Measurements from ENCODE around the gene FOXP4.

Gene FOXP4

DNA sequence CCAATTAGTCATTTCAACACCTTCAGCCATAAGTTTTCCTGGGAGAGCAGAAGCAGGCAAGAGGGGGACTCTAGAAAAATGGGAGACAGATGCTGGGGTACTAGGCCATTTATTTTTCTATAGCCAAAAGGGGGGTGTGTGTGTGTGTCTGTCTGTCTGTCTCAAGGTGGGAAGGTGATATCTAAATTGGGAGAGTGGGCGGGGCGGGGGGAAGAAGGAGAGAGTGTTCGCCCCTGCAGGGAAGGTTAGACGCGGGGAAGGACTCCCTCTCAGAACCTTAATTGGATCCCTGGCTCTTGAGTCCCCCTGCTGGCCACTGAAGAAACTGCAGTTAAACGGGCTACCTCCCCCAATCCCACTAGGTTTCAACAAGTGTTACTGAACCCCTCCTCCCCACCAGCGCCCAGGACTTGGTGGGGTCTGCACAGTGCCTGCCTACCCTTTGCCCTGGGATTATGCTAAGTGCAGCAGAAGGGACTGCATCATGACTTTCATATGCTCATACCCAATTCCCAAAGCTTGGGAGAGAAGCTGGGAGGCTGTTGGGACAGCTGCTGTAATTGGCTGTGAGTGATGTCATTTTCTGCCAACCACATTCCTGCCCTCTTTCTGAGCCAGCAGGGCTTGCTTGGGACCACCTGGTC is 45.8 kb downstream of the FOXP4 start:
- Histone ChIP-seq H3K79me2 (ENCODE audit: low read length) (no peaks in the 10 kb centered on the region), H4K20me1 (ENCODE audit: insufficient read depth, low read length) (no peaks in the 10 kb centered on the region; the same call in 1 of the 2 replicates), H3K27ac (ENCODE audit: low read length) (no peak overlapping the region), H3K4me3 (ENCODE audit: low read length) (no peak overlapping the region), H3K9me3 (ENCODE audit: insufficient read depth, low read length) (no peaks in the 10 kb centered on the region), H3K27me3 (ENCODE audit: low read depth, low read length) (no peaks in the 10 kb centered on the region), H3K4me2 (ENCODE audit: low read length) (no peak overlapping the region), H3K4me1 (ENCODE audit: low read length) (no peaks in the 10 kb centered on the region), H3K36me3 (replicated peaks; ENCODE audit: low read depth, low read length) (peaks cover 23% of the 10 kb centered on the region), H3K9ac (ENCODE audit: low read length) (no peak overlapping the region), H2AFZ (ENCODE audit: low read depth, low read length) (no peak overlapping the region)
- TF ChIP-seq, protein P1, sequence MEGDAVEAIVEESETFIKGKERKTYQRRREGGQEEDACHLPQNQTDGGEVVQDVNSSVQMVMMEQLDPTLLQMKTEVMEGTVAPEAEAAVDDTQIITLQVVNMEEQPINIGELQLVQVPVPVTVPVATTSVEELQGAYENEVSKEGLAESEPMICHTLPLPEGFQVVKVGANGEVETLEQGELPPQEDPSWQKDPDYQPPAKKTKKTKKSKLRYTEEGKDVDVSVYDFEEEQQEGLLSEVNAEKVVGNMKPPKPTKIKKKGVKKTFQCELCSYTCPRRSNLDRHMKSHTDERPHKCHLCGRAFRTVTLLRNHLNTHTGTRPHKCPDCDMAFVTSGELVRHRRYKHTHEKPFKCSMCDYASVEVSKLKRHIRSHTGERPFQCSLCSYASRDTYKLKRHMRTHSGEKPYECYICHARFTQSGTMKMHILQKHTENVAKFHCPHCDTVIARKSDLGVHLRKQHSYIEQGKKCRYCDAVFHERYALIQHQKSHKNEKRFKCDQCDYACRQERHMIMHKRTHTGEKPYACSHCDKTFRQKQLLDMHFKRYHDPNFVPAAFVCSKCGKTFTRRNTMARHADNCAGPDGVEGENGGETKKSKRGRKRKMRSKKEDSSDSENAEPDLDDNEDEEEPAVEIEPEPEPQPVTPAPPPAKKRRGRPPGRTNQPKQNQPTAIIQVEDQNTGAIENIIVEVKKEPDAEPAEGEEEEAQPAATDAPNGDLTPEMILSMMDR (IDR thresholded peaks at IDR 0.05; ENCODE audit: low read depth, low read length): peak; percentile 89
- no peak for TF ChIP-seq EZH2phosphoT487 (IDR thresholded peaks at IDR 0.05; ENCODE audit: low read depth)

DNA sequence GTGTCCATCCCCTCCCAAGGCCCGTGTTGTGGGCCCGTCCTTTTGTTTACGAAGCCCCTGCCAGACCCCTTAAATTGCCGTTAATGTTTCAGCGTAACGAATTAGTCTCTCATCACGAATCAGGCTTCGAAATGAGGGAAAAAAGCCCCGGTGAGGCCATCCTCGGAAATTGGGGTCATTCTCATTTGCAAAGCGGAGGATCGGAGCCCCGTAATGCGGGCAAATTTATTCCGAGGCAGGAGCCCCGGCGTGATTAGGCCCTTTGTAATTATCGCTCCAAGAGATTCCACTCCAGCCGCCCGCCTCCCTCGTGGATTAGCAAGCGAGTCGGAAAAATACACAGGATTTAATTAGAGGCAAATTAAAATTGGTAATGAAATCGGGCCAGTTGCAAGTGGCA is 47.2 kb downstream of the FOXP4 start:
- no peak for TF ChIP-seq EZH2phosphoT487 (IDR thresholded peaks at IDR 0.05; ENCODE audit: low read depth)
- TF ChIP-seq, protein P1 (IDR thresholded peaks at IDR 0.05; ENCODE audit: low read depth, low read length): no peak
- peaks cover 26% of the 10 kb centered on the region for H3K36me3 ChIP-seq (replicated peaks; ENCODE audit: low read depth, low read length)
- no peak overlapping the region for H3K9ac ChIP-seq (ENCODE audit: low read length)

DNA sequence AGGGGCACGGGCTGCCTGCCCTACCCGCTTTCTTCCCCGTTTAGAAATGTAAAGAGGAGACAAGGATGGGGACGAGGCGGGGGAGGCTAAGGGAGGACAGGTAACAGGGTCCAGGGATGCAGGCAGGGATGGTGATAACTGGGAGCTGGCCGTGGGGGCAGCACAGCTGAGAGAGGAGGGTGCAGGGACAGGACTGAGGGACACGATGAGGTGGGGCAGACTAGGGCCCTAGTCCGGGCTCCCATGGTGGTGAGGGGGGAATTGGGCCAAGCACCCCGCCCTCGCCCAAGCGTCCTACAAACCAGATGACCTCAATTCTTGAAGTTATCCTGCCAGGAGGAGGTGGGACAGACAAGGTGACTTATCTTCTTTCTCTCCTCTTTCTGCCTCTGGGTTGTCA is 47.7 kb downstream of the FOXP4 start:
- no peaks in the 10 kb centered on the region for H3K79me2 ChIP-seq (ENCODE audit: low read length)
- H3K4me3 ChIP-seq (ENCODE audit: low read length): no peak overlapping the region
- no peak overlapping the region for H3K27ac ChIP-seq (ENCODE audit: low read length)
- H3K27me3 ChIP-seq (ENCODE audit: low read depth, low read length): no peaks in the 10 kb centered on the region
- no peak overlapping the region for H2AFZ ChIP-seq (ENCODE audit: low read depth, low read length)
- no peak overlapping the region for H3K9ac ChIP-seq (ENCODE audit: low read length)
- H3K4me2 ChIP-seq (ENCODE audit: low read length): no peak overlapping the region
- H3K9me3 ChIP-seq (ENCODE audit: insufficient read depth, low read length): no peaks in the 10 kb centered on the region
- H3K4me1 ChIP-seq (ENCODE audit: low read length): no peaks in the 10 kb centered on the region
- H3K36me3 ChIP-seq (replicated peaks; ENCODE audit: low read depth, low read length): peaks cover 26% of the 10 kb centered on the region
- no peaks in the 10 kb centered on the region; the same call in 1 of the 2 replicates for H4K20me1 ChIP-seq (ENCODE audit: insufficient read depth, low read length)
- TF ChIP-seq EZH2phosphoT487 (IDR thresholded peaks at IDR 0.05; ENCODE audit: low read depth): no peak
- TF ChIP-seq, protein P1 (IDR thresholded peaks at IDR 0.05; ENCODE audit: low read depth, low read length): no peak

More for the DNA sequence above, 47.2 kb downstream of the FOXP4 start:
- Histone ChIP-seq H2AFZ (ENCODE audit: low read depth, low read length) (no peak overlapping the region), H3K27ac (ENCODE audit: low read length) (no peak overlapping the region), H3K79me2 (ENCODE audit: low read length) (no peaks in the 10 kb centered on the region), H3K4me2 (ENCODE audit: low read length) (no peak overlapping the region), H4K20me1 (ENCODE audit: insufficient read depth, low read length) (no peaks in the 10 kb centered on the region; the same call in 1 of the 2 replicates), H3K9me3 (ENCODE audit: insufficient read depth, low read length) (no peaks in the 10 kb centered on the region), H3K4me1 (ENCODE audit: low read length) (no peaks in the 10 kb centered on the region), H3K4me3 (ENCODE audit: low read length) (no peak overlapping the region), H3K27me3 (ENCODE audit: low read depth, low read length) (no peaks in the 10 kb centered on the region)

DNA sequence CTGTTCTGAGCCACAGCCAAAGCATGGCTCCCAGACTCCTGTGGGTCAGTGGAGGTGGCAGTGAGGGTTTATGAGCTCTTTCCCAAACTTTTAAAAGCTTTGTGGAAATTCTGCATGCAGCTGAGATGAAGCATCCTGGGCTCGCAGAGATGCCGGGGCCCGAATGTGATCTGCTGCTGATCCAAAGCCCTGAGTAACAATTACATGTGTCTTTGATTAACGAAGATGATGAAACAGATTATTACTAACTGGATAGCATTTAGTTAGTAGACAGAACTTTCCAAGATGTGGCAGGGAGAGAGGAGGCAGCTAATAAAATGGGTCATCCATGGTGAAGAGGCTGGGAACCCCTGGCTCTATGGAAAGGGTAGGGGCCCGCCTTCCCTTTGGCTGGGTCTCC is 48.1 kb downstream of the FOXP4 start:
- H3K4me1 ChIP-seq (ENCODE audit: low read length): no peaks in the 10 kb centered on the region
- H3K27me3 ChIP-seq (ENCODE audit: low read depth, low read length): no peaks in the 10 kb centered on the region
- no peak overlapping the region for H3K4me2 ChIP-seq (ENCODE audit: low read length)
- no peak overlapping the region for H3K4me3 ChIP-seq (ENCODE audit: low read length)
- no peak overlapping the region for H3K9ac ChIP-seq (ENCODE audit: low read length)
- no peak overlapping the region for H2AFZ ChIP-seq (ENCODE audit: low read depth, low read length)
- no peaks in the 10 kb centered on the region; the same call in 1 of the 2 replicates for H4K20me1 ChIP-seq (ENCODE audit: insufficient read depth, low read length)
- TF ChIP-seq, protein P1 (IDR thresholded peaks at IDR 0.05; ENCODE audit: low read depth, low read length): no peak
- TF ChIP-seq EZH2phosphoT487 (IDR thresholded peaks at IDR 0.05; ENCODE audit: low read depth): no peak
- H3K79me2 ChIP-seq (ENCODE audit: low read length): no peaks in the 10 kb centered on the region
- no peaks in the 10 kb centered on the region for H3K9me3 ChIP-seq (ENCODE audit: insufficient read depth, low read length)
- H3K27ac ChIP-seq (ENCODE audit: low read length): no peak overlapping the region
- H3K36me3 ChIP-seq (replicated peaks; ENCODE audit: low read depth, low read length): peaks cover 24% of the 10 kb centered on the region

All from OCI-LY3 (cell line).